Activated naive CD8-positive, alpha-beta T cell treated with anti-CD3 and anti-CD28 coated beads, Interleukin-2, amount 50 U/mL, for 16 hours (primary cell): ENCODE results near the gene CDH24.
A peak's percentile ranks its signal among the peaks of the same experiment; 100 is the strongest.

Source experiments
- DNase-seq: peaks from one replicate; pipeline ENCODE4 v3.0.0-alpha.2; 2020; ENCODE audit warnings: low read depth, low spot score

The CDH24 gene

DNA sequence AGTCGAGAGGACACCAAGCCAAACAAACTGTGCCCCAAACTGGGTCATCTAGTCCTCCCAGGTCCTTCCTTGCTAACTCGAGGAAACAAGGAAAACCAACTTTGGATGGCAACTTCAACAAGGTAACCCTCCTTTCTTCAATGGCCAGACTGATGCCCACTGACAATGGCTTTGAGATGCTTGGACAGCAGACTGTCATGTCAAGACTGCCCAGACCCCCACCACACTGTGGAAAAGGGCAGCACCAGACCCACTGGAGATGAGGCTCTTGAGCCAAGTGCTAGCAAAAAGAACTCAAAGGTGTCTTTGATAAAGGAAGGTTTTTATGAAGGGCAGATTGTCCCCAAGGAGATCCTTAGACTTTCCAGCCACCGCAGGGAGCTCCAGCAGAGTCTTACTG lies 9.0 kb upstream of the CDH24 start:
- no peak for DNase-seq

DNA sequence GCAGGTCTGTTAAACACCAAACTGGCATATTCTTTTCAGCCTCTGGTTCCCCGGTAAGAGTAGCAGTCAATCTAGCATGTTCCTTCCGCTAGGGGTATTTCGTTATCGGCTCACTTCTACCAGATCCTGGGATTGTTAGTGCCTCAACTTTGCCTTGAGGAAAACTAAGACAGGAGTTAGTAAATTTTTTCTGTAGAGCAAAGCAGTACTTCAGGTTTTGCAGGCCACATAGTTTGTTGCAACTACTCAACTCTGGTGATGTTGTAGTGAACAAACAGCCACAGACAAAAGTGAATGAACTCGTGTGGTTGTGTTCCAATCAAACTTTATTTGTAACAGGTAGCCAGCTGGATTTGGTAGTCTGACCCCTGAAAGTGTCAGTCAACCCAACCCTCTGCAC lies 6.3 kb upstream of the CDH24 start:
- DNase-seq, result no peak

DNA sequence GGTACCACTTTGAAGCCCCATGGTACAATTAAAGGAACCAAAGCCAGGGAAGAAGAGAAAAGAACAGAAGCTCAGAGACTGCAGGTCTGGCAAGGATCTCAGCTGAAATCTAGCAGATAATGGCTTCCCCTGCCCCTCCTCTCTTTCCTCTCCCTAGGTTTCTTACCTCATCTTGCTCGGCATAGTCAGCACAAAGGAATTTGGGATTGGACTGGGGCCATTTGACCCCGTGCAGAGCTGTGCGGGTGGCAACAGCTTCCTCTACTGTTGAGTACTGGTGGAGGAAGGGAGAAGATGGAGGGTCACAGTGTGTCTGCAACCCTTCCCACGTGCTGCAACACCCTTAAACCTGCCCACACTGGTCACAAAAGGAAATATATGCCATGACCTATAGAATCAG lies 4.7 kb upstream of the CDH24 start:
- DNase-seq, result no peak

DNA sequence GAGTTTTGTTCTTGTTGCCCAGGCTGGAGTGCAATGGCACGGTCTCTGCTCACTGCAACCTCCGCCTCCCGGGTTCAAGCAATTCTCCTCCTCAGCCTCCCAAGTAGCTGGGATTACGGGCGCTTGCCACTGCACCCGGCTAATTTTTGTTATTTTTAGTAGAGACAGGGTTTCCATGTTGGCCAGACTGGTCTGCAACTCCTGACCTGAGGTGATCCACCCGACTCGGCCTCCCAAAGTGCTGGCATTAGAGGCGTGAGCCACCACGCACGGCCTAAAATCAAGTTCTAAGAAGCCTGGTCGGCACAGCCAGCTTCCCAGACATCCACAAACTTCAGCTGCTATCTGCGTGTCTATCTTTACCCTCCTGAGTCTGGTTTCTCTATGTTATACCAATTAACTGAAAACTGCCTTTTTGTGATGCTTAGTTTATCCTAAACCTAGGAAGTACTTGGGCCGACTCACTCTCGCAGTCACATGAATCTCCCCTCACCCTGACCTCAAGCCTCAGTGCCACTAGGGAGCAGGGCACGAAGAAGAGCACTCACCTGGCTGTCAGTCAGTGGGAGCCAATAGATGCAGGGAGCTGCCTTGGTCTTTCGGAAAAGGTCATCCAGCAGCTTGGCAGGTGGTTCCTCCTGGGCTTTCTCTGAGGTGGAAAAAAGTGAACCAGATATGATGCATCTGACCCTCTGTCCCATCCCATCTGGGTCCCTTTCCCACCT lies 3.4 kb upstream of the CDH24 start:
- DNase-seq, result no peak

DNA sequence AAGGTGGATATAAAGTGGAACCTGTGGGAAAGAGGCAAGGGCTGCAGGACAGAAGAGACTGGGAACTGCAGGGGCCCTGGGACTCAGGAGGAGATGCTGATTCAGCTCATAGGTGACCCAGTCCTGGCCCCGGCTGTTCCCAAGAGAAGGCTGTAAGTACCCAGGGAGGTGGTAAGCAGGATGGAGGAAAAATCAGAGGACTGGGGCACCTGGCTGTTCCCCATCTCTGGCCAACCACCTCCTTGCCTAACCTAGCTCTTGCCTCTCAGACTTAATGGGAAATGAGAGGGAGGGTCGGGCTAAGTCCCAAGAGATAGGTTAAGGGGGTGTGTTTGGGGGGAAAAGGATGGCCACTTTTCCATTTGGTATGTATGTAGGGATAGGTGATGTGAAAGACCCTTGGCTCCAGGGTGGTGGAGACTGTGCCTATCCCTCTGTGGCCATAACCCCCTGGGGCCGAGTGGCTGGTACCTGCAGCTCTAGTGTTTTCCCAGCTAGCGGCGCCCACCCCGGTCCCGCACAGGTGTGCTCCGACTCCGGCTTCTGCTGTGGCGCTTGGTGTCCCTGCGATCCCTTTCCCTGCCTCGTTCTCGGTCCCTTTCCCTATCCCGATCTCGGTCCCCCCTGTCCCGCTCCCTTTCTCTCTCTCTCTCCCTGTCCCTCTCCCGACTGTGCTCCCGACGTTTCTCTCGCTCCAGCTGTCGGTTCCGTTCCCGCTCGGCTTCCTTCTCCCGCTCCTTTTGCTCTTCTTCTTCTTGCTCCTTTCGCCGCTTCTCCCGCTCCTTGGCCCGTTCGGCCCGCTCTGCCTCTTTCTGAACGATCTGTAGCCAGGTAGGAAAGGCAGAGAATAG lies 1.6 kb upstream of the CDH24 start:
- no peak for DNase-seq

DNA sequence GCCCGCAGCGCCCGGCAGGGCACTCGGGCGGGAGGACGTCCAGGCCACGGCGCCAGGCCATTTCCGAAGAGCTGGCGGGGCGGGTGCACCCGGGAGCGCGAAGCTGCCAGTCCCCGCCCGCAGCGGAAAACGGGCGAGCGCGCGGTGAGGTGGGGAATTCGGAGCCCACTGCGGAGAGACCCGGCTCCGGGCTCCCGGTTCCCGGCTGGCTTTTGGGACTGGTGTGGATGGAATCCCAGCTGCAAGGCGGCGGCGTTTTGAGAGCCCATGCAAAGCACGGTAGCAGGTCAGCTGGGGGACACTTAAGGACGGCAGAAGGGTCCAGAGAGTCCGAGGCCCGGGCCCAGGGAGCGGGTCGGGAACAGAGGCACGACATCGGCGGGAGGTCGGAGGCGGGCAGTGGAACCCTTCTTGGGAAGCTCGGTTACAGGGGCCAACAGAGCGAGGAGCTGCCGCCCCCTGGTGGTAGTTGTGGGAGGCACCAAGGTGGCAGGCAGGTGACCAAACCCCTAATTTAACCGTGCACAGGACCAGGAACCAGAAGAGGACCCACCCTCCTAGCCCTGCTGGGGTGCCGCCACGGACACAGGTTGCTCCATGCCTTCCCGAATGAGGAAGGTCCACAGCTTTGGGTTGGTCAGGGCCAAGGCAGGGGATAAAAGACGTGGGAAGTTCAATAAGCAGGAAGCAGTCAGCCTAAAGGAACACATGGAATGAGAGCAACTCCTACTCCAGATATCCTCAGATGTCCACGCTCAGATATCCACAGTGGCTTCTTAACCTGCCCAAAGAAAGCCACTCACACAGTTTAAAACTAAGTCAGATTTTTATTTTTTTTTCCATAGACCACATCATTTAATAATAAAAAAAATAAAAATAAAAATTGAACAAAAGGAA lies 685 bp upstream of the CDH24 start:
- DNase-seq, result peak; percentile 74

DNA sequence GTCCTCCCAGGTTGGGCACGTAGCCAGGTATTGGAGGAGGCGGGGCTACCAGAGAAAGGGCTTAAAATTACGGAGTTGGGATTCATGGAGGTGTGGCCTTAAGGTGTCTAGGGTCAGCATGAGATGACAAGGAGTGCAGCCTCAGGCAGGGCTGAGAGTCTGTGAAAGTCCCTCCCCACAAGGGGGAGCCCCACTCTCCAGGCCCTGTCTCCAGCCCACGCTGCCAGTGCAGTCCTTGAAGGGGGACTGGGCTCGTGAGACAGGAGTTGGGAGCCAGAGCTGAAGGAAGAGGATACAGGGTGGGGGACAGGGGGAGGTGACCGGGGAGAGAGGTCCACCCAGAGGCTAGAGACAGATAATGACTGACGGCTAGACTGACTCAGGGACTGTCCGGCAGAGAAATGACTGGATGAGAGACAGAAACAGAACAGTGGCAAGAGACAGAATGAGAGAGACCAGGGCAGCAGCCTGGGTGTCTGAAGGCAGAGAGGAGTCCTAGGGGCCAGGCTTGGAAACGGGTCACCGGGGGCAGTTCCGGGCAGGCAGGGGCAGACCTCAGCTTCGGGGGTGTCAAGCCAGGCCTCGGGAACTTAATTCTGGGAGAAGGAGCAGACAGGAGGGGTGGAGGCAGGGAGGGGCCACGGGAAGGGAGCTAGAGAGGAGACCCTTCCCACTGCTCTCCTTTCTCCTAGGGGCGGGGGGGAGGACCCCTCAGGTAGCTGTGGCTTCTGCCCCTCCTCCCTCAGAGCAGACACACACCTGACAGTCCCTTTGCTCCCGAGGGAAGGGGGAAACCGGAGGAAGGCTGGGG lies 970 bp downstream of the CDH24 start:
- DNase-seq, result no peak

DNA sequence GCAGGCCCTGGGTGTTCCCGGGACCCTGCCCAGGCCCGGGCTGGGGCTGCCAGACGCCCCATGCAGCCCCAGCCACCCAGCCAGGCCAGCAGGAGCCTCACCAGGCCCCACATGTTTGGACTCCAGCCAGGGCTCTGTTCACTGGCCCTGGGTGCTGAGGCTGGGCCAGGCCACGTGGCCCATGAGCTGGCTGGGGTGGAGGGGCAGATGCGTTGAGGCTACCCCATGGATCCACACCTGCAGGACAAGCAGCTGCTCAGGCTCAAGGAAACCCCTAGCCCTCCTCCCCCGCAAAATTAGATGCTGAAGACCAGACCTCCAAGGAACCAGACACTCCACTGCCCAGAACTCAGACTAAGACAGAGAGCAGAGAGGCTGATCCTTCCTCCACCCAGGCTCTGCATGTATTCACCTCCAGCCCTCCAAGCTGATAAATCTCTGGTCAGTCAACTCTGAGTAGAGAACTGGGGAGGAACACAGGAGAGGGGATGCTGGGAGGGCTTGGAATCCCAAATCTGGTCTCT lies 1.6 kb downstream of the CDH24 start:
- no peak for DNase-seq

DNA sequence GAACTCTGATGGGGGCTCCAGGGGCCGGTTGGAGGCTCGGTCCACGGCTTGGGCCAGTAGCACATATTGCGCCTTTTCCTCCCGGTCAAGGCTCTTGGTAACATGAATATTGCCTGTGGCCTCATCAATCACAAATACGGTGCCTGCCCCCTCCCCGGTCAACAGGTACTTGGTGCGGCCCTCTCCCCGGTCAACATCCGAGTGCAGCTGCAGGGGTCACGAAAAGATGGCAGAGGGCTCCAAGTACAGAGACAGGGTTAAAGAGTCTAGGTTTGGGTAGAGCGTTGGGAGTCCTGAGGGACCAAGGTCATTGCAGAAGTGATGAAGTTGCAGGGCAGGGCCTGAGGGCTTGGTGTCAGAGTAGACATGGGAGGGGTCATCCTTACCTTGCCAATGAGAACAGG lies 2.2 kb downstream of the CDH24 start:
- no peak for DNase-seq

DNA sequence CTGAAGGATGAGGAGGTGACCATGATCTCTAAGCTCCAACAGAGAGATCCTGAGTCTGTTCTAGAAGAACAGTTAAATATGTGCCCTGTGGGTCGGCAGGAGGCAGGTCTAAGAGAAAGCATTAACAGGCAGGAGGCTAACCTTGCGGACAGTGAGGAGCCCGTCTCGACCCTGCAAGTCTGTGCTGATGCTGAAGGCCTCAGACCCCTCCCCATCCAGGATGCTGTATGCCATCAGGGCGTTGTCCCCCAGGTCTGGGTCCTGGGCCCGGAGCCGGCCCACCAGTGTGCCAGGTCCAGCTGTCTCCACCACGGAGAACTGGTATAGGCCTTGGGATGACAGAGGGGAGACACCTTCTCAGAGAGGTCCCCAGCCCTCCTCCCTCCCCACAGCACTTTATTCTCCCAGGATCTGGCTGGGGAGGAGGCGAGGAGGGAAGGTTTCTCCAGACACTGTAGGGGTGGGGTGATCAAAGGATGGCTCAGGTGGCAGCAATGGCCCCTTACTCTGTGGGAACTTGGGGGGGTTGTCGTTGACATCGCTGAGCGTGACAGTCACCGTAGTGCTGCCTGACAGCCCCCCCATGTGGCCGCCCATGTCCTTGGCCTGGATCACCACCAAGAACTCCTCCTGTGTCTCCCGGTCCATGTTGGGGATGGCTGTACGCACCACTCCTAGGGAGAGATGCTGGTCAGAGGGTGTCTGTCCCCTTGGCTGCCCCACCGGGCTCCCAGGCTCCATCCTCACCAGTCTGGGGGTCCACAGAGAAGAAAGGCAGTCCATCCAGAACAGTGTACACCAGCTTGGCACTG lies 3.1 kb downstream of the CDH24 start:
- no peak for DNase-seq

DNA sequence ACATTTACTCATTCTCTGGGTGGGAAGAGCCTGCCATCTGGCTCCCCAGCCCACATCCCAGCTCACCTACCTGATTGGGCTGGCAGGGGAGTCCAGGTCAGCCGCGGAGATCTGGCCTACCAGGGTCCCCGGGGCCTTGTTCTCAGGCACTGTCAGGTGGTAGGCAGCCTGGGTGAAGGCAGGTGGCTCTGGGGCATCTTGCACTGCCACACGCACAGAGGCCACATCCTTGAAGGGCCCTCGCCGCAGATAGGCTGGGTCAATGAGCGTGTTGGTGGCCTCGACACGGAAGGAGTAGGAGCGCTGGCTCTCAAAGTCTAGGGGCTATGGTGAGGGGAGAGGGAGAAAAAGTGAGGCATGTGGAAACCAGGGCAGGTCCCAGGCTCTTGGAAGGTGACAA lies 3.9 kb downstream of the CDH24 start:
- DNase-seq, result no peak

DNA sequence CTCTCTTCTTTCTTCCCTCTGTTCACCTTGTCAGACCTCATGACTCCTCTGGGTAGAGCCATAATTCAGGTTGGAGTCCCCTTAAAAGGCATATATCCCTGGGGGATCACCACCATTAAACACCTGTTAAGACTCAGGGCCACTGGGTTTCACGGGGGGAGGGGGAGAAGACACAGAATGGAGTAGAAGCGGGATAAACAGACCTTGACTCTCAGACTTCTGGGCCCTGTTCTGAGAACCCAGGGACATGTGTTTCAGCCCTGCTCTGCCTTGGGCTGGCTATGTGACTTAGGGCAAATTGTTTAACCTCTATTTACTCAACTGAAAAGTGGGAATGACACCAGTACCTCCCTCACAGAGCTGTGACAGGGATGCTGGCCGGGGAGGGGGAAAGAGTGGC lies 4.6 kb downstream of the CDH24 start:
- no peak for DNase-seq

DNA sequence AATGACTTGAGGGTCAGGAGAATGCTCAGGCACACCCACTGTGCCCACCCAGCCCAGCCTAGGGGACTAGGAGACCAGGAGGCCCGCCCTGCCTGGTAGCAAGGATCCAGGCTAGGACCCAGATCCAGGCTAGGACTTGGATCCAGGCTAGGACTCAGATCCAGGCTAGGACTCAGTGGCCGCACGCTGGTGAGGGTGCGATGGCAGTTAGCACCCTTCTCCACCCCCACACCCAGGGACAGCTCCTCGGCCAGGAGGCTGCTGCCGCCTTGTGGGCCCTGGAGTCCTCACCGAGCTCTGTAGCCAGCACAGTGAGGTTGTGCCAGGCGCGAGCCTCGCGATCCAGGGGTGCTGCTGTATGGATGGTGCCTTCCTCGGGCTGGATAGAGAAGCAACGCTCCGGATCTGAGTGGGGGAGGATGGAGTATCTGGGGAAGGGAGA lies 5.1 kb downstream of the CDH24 start:
- no peak for DNase-seq

DNA sequence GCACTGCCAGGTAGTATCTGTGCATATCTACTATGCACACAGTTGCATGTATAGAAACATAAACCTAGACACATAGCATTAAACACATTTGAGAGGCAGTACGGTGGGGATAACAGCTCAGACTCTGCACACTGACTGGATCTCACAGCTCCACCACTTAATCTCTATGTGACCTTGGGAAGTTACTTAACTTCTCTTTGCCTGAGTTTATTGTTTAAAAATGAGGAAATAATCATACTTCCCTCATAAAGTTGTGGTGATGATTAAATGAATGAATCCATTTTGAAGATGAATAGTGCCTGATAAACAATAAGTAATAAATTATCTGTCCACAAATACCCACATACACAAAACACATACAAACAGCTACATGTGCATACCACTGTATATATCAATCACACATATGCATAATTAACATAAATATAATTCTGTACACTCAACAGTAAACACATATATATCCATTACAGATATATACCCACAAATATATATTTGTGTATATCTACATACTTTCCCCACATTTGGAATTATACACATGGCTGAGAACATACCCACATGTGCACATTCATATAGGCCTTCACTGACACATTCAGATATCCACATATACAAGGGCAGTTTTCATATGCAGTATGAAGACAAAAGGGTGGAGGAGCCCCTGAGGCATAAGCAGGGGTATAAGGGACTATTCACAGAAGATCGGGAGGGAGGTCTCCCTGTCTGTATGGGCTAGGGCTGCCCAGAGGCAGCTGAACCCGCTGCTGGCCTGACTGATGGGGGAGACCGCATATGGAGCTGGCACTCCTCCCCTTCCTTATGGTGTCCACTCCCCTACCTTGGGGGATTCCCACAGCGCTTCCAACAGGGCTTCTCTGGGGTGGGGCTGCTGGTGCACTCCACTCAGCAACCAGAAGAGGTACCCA lies 5.9 kb downstream of the CDH24 start:
- DNase-seq, result no peak

DNA sequence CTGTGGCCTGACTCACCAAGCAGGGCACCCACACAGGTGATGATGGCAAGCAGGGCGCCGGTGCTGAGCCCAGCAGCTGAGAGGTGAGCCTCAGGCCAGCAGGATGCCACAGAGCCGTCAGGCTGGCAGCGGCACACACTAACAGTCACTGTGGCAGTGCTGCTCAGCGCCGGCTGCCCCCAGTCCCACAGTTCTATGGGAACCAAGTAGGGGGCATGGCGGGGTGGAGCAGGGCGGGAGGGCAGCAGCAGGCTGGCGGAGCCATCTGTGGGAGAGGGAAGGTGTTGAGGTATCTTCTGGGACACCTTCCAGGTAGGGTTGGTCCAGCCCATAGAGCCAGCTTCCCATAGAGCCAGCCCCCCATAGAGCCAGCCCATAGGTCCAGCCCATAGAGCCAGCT lies 8.3 kb downstream of the CDH24 start:
- DNase-seq, result no peak

DNA sequence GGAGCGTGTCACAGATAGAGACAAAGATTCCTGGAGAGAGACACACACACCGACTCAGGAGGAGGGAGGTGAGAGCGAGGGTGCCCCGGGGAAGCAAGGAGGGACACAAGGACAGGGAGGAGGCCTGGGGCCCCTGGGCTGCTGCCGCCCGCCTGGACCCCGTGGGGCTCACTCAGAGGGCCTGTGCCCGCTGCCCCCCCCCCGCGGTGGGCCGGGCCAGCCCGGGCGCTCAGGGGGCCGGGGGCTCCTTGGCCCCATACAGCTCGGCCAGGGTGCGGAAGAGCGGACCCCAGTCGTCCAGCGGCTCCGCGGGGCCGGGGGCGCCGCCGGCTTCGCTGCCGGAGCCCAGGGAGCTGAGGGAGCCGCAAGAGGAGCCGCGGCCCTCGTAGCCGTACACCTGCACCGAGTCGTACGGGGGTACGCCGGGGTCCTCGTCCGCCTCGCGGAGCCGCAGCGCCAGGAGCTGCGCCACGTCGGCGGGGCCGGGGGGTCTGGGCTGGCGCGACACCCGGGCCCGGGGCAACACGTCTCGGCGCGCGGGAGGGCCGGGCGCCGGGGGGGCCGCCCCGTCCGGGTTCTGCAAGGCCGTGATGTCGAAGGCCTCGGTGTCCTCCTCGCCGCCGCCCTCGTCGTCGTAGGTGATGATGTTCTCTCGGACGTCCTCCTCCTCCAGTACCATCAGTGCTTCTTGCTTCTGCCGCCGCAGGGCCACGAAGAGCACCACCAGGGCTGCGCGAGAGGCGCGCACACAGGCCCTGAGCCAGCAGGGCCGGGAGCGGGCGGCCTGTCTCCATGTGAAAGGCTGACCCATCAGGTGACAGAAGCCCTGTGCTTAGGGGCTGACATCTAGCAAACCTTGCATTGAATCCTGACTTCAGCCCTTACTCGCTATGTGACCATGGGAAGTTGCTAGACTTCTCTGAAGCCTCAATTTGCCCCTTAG lies 9.3 kb downstream of the CDH24 start:
- DNase-seq, result no peak

DNA sequence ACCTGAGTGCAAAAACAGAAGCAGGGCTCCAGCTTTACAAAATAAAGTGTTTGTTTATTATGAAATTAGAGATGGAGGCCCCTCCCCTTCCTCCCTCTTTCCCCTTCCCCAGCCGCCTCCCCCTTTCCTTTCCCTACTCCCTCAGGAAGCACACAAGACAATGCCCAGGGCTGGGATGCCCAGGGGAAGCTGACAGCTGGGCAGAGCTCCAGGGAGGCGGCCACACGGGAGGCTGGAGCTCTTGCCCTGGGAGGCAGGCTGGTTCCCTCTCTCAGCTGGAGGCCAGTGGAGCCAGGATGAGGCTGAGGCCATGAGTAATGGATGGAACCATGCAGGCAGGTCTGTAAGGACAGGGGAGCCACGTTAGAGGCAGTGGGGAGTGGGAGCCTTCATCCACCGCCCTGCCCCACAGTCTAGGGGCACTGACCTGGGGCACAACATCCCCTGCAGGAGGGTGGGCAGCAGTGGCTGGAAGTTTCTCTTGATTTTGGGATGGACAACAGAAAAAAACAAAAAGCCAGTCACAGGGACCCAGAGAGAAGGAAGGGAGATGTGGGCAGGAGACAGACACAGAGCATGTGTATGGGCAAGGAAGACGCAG lies 10.2 kb downstream of the CDH24 start:
- no peak for DNase-seq
